ENCODE results near the gene RPL22. TPM values are rescaled to one million over a fixed set of nuclear protein-coding genes. Genes with fewer than 3 reads are reported as not detected.

Gene RPL22
- total RNA-seq, 1 donor from 2014 or later: 414 TPM

GRCh38 chr1:6143395-6143794, 56.0 kb downstream of the RPL22 start:
- peaks cover 34% of the 10 kb centered on the region for H3K27me3 Mint-ChIP-seq
- H3K36me3 Mint-ChIP-seq (ENCODE audit: insufficient read depth): no peaks in the 10 kb centered on the region
- H3K4me1 Mint-ChIP-seq (ENCODE audit: low read depth): peaks cover 1% of the 10 kb centered on the region
- H3K4me3 Mint-ChIP-seq (ENCODE audit: low read depth): no peak overlapping the region
- TF ChIP-seq, protein P1, sequence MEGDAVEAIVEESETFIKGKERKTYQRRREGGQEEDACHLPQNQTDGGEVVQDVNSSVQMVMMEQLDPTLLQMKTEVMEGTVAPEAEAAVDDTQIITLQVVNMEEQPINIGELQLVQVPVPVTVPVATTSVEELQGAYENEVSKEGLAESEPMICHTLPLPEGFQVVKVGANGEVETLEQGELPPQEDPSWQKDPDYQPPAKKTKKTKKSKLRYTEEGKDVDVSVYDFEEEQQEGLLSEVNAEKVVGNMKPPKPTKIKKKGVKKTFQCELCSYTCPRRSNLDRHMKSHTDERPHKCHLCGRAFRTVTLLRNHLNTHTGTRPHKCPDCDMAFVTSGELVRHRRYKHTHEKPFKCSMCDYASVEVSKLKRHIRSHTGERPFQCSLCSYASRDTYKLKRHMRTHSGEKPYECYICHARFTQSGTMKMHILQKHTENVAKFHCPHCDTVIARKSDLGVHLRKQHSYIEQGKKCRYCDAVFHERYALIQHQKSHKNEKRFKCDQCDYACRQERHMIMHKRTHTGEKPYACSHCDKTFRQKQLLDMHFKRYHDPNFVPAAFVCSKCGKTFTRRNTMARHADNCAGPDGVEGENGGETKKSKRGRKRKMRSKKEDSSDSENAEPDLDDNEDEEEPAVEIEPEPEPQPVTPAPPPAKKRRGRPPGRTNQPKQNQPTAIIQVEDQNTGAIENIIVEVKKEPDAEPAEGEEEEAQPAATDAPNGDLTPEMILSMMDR (IDR thresholded peaks at IDR 0.05; ENCODE audit: unreplicated experiment): no peak
- H3K27ac Mint-ChIP-seq: no peak overlapping the region
- DNase-seq (ENCODE audit: low spot score, unreplicated experiment): no peak
- no peaks in the 10 kb centered on the region for H3K9me3 Mint-ChIP-seq (ENCODE audit: low read depth)

GRCh38 chr1:6142734-6143133, 56.7 kb downstream of the RPL22 start:
- no peak overlapping the region for H3K27ac Mint-ChIP-seq

GRCh38 chr1:6142036-6142621, 57.3 kb downstream of the RPL22 start:
- H3K36me3 Mint-ChIP-seq (ENCODE audit: insufficient read depth): no peaks in the 10 kb centered on the region
- TF ChIP-seq, protein P1 (IDR thresholded peaks at IDR 0.05; ENCODE audit: unreplicated experiment): no peak

More at GRCh38 chr1:6142734-6143133, 56.7 kb downstream of the RPL22 start:
- H3K4me1 Mint-ChIP-seq (ENCODE audit: low read depth): peaks cover 1% of the 10 kb centered on the region
- H3K27me3 Mint-ChIP-seq: peaks cover 29% of the 10 kb centered on the region
- no peak overlapping the region for H3K4me3 Mint-ChIP-seq (ENCODE audit: low read depth)
- no peak for DNase-seq (ENCODE audit: low spot score, unreplicated experiment)
- H3K9me3 Mint-ChIP-seq (ENCODE audit: low read depth): no peaks in the 10 kb centered on the region
- TF ChIP-seq, protein P1 (IDR thresholded peaks at IDR 0.05; ENCODE audit: unreplicated experiment): no peak
- no peaks in the 10 kb centered on the region for H3K36me3 Mint-ChIP-seq (ENCODE audit: insufficient read depth)

GRCh38 chr1:6141592-6141991, 57.8 kb downstream of the RPL22 start:
- Mint-ChIP-seq H3K27me3 (peaks cover 18% of the 10 kb centered on the region), H3K4me3 (ENCODE audit: low read depth) (no peak overlapping the region), H3K27ac (no peak overlapping the region), H3K4me1 (ENCODE audit: low read depth) (peaks cover 1% of the 10 kb centered on the region), H3K9me3 (ENCODE audit: low read depth) (no peaks in the 10 kb centered on the region), H3K36me3 (ENCODE audit: insufficient read depth) (no peaks in the 10 kb centered on the region)
- TF ChIP-seq, protein P1 (IDR thresholded peaks at IDR 0.05; ENCODE audit: unreplicated experiment): peak; percentile 20
- no peak for DNase-seq (ENCODE audit: low spot score, unreplicated experiment)

More at GRCh38 chr1:6142036-6142621, 57.3 kb downstream of the RPL22 start:
- Mint-ChIP-seq H3K9me3 (ENCODE audit: low read depth) (no peaks in the 10 kb centered on the region), H3K4me3 (ENCODE audit: low read depth) (no peak overlapping the region), H3K27me3 (peaks cover 23% of the 10 kb centered on the region), H3K27ac (no peak overlapping the region), H3K4me1 (ENCODE audit: low read depth) (peaks cover 1% of the 10 kb centered on the region)
- no peak for DNase-seq (ENCODE audit: low spot score, unreplicated experiment)

DNA sequence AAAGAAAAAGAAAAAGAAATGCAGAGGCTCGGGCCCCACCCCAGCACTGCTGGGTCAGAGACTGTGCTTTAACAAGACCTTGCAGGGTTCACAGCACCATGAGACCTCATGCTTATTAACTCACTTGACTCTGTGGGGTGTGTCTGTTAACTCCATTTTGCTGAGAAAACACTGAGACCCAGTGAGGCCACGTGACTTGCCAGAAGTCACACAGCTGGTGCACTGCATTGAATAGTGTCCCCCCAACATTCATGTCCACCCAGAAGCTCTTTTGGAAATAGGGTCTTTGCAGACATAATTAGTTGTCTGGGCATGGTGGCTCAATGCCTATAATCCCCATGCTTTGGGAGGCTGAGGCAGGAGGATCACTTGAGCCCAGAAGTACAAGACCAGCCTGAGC, 59.0 kb downstream of the RPL22 start:
- Mint-ChIP-seq H3K36me3 (ENCODE audit: insufficient read depth) (no peaks in the 10 kb centered on the region), H3K9me3 (ENCODE audit: low read depth) (no peaks in the 10 kb centered on the region), H3K27ac (no peak overlapping the region), H3K4me1 (ENCODE audit: low read depth) (peaks cover 1% of the 10 kb centered on the region), H3K4me3 (ENCODE audit: low read depth) (no peak overlapping the region), H3K27me3 (peaks cover 15% of the 10 kb centered on the region)
- DNase-seq (ENCODE audit: low spot score, unreplicated experiment): no peak
- TF ChIP-seq, protein P1 (IDR thresholded peaks at IDR 0.05; ENCODE audit: unreplicated experiment): no peak
